Hepatocyte (in vitro differentiated cells): Measurements from ENCODE around the gene ARMC2. TPM values are rescaled to one million over a fixed set of nuclear protein-coding genes. Genes with fewer than 3 reads are reported as not detected.

Experiments
- DNase-seq: peaks from one replicate; pipeline ENCODE4 v3.0.0-alpha.2; 2016; ENCODE audit warnings: low spot score
- H2AFZ ChIP-seq: fragments of 200-600 bp; sonication (generic); 2 replicates; pipeline ENCODE4 v1.6.0; 2016; ENCODE audit warnings: antibody characterized with exemption, mild to moderate bottlenecking
- H3K27ac ChIP-seq: fragments of 200-600 bp; sonication (generic); 2 replicates; pipeline ENCODE4 v1.5.1; 2016; ENCODE audit warnings: mild to moderate bottlenecking
- H3K27me3 ChIP-seq: fragments of 200-600 bp; sonication (generic); 2 replicates; pipeline ENCODE4 v1.6.1; 2016
- H3K36me3 ChIP-seq: fragments of 200-600 bp; sonication (generic); replicated peaks from 2 replicates; pipeline ENCODE4 v1.5.1; 2016; ENCODE audit warnings: low read depth; ENCODE audit not compliant: insufficient read depth
- H3K4me1 ChIP-seq: fragments of 200-600 bp; sonication (generic); 2 replicates; pipeline ENCODE4 v1.5.1; 2016; ENCODE audit warnings: mild to moderate bottlenecking, moderate library complexity; ENCODE audit not compliant: insufficient read depth
- H3K4me2 ChIP-seq: fragments of 200-600 bp; sonication (generic); 2 replicates; pipeline ENCODE4 v1.6.0; 2016
- H3K4me3 ChIP-seq: fragments of 200-600 bp; sonication (generic); 2 replicates; pipeline ENCODE4 v1.5.1; 2016; ENCODE audit warnings: mild to moderate bottlenecking
- H3K79me2 ChIP-seq: fragments of 200-600 bp; sonication (generic); 2 replicates; pipeline ENCODE4 v1.6.0; 2017; ENCODE audit warnings: mild to moderate bottlenecking
- H3K9me2 ChIP-seq: fragments of 200-600 bp; sonication (generic); replicated peaks from 2 replicates; pipeline ENCODE4 v1.6.0; 2017; ENCODE audit warnings: mild to moderate bottlenecking; ENCODE audit not compliant: insufficient read depth
- H3K9me3 ChIP-seq: fragments of 200-600 bp; sonication (generic); 2 replicates; pipeline ENCODE4 v1.5.1; 2016; ENCODE audit warnings: low read depth, mild to moderate bottlenecking
- H4K20me1 ChIP-seq: fragments of 200-600 bp; sonication (generic); 2 replicates; pipeline ENCODE4 v1.6.0; 2016; ENCODE audit warnings: mild to moderate bottlenecking; ENCODE audit not compliant: insufficient read depth, poor library complexity, severe bottlenecking
- EZH2 ChIP-seq: fragments of 200-600 bp; sonication (generic); IDR thresholded peaks from 2 replicates; pipeline ENCODE4 v1.6.1; 2016; ENCODE audit warnings: antibody characterized with exemption, mild to moderate bottlenecking, borderline replicate concordance
- EZH2phosphoT487 ChIP-seq: fragments of 200-600 bp; sonication (generic); IDR thresholded peaks from one replicate; pipeline ENCODE4 v1.6.1; 2018; ENCODE audit warnings: antibody characterized with exemption, mild to moderate bottlenecking, low read depth, moderate library complexity; ENCODE audit not compliant: unreplicated experiment, severe bottlenecking
- whole genome bisulfite sequencing: methylation state at CpG from one replicate; pipeline ENCODE4 v1.1.6; 2016; ENCODE audit warnings: low lambda C conversion rate; ENCODE audit errors: missing lambda C conversion rate; 5-methylcytosine and 5-hydroxymethylcytosine counted together
- polyA plus RNA-seq: library from polyadenylated mRNA; unstranded; fragments of >200 nt; fragmentation: Nextera tagmentation; extraction: Ambion mirVana; gene quantifications from 2 replicates; pipeline ENCODE4 v1.2.1, GENCODE V29; 2016
- total RNA-seq: library from RNA; depleted of rRNA; stranded (reverse); fragments of >200 nt; gene quantifications from 2 replicates; pipeline ENCODE4 v1.2.3, GENCODE V29; 2014
- TF ChIP-seq, protein P1 (sequence below): fragments of 200-600 bp; sonication (generic); IDR thresholded peaks from 2 replicates; pipeline ENCODE4 v1.5.1; 2016; ENCODE audit warnings: antibody characterized with exemption, mild to moderate bottlenecking; ENCODE audit not compliant: poor library complexity

Gene ARMC2
- total and polyA plus RNA-seq, 2 experiments from 2014 or later: 2.8 to 4.8 TPM

GRCh38 chr6:108953681-108954080 is 105.5 kb downstream of the ARMC2 start:
- H3K27ac ChIP-seq: no peak overlapping the region
- H3K79me2 ChIP-seq: no peaks in the 10 kb centered on the region
- no peaks in the 10 kb centered on the region for H3K9me2 ChIP-seq
- H3K9me3 ChIP-seq: no peaks in the 10 kb centered on the region
- H3K27me3 ChIP-seq: no peaks in the 10 kb centered on the region
- H3K36me3 ChIP-seq: no peaks in the 10 kb centered on the region
- no peak for DNase-seq
- no peak for TF ChIP-seq EZH2phosphoT487
- TF ChIP-seq EZH2: no peak
- TF ChIP-seq, protein P1, sequence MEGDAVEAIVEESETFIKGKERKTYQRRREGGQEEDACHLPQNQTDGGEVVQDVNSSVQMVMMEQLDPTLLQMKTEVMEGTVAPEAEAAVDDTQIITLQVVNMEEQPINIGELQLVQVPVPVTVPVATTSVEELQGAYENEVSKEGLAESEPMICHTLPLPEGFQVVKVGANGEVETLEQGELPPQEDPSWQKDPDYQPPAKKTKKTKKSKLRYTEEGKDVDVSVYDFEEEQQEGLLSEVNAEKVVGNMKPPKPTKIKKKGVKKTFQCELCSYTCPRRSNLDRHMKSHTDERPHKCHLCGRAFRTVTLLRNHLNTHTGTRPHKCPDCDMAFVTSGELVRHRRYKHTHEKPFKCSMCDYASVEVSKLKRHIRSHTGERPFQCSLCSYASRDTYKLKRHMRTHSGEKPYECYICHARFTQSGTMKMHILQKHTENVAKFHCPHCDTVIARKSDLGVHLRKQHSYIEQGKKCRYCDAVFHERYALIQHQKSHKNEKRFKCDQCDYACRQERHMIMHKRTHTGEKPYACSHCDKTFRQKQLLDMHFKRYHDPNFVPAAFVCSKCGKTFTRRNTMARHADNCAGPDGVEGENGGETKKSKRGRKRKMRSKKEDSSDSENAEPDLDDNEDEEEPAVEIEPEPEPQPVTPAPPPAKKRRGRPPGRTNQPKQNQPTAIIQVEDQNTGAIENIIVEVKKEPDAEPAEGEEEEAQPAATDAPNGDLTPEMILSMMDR: no peak
- H3K4me2 ChIP-seq: no peak overlapping the region
- peaks cover 6% of the 10 kb centered on the region for H3K4me1 ChIP-seq
- no peak overlapping the region for H2AFZ ChIP-seq
- H4K20me1 ChIP-seq: no peaks in the 10 kb centered on the region
- H3K4me3 ChIP-seq: no peak overlapping the region

DNA sequence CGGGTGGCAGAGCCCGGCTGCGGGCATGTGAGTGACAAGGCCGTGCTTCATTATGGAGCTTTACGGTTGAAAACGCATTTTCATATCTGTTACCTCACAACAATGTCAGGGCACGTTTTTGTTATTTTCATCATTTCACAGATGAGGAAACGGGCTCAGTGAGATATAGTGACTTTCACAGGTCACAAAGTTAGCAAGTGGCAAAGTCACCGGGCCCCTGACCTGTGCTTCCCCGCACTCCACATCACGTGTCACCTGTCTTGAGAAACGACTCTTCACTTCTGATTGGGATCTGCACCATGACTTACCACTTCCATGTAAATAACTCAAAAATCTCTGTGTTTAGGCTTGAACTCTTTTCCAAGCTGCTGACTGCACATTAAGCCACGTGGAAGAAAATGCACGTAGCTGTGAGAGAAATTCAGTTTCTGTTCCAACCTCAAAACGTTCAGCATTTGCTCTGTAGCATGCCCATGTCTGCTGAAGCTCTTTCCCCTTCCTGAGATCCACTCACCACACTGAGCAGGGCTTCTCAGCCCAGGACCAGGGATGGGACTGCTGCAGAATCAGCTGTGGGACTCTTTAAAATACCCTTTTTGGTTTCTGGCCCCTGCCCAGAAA is 107.2 kb downstream of the ARMC2 start:
- Histone ChIP-seq H3K9me3 (no peaks in the 10 kb centered on the region), H4K20me1 (no peaks in the 10 kb centered on the region), H3K4me3 (no peak overlapping the region), H3K27me3 (no peaks in the 10 kb centered on the region), H3K36me3 (no peaks in the 10 kb centered on the region), H2AFZ (no peak overlapping the region), H3K9me2 (no peaks in the 10 kb centered on the region), H3K27ac (no peak overlapping the region), H3K4me2 (no peak overlapping the region), H3K79me2 (no peaks in the 10 kb centered on the region), H3K4me1 (peaks cover 6% of the 10 kb centered on the region)
- 90% methylated on average over 15 of the region's 15 CpGs for WGBS
- DNase-seq: no peak
- TF ChIP-seq, protein P1: no peak
- TF ChIP-seq EZH2phosphoT487 (no peak), EZH2 (no peak)

DNA sequence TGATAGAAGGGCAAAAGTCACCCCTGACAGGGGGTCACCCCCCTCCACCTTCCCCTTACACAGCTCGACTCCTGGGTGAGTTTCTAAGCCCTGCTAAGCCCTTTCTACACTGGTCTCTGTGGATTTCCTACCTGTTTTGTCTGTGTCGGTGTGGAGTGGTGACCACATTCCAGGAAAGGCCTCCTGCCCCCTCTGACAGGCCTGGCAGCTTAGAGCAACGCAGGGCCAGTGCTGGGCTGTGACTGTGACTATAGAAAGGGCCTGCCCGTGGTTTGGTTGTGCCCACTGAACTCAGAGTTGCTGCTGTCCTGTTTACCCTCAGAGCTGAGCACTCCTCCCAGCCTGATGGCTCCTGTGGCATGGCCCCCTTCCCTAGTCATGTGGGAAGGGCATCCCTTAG is 109.0 kb downstream of the ARMC2 start:
- Histone ChIP-seq H3K4me1 (peaks cover 1% of the 10 kb centered on the region), H3K79me2 (no peaks in the 10 kb centered on the region), H3K4me3 (no peak overlapping the region), H3K27me3 (no peaks in the 10 kb centered on the region), H3K9me3 (no peaks in the 10 kb centered on the region), H3K4me2 (no peak overlapping the region), H2AFZ (no peak overlapping the region), H4K20me1 (no peaks in the 10 kb centered on the region), H3K9me2 (no peaks in the 10 kb centered on the region), H3K36me3 (no peaks in the 10 kb centered on the region), H3K27ac (no peak overlapping the region)
- TF ChIP-seq EZH2phosphoT487 (no peak), EZH2 (no peak)
- TF ChIP-seq, protein P1: no peak
- WGBS: 61% methylated on average over 4 of the region's 4 CpGs
- no peak for DNase-seq
